GM10248 (cell line): ENCODE results near the gene VAC14.

Source experiments
- CTCF ChIA-PET: fragments of 300-600 bp; sonication (Branson Sonifier 250); formaldehyde crosslinking; extraction: SDS; loops from one replicate; lab custom pipeline; 2021; ENCODE audit warnings: antibody characterized with exemption; lab: Yijun Ruan, JAX
- POLR2A ChIA-PET: fragments of 350-650 bp; sonication (Branson Sonifier 250); formaldehyde crosslinking; extraction: SDS; loops from one replicate; lab custom pipeline; 2020; ENCODE audit warnings: antibody characterized with exemption; lab: Yijun Ruan, JAX
- DNase-seq: peaks from one replicate; pipeline ENCODE4 v3.0.0; 2012; ENCODE audit errors: extremely low spot score
- TF ChIP-seq, protein P1 (sequence below): IDR thresholded peaks from 2 replicates; pipeline ENCODE4 v1.5.1; 2012; ENCODE audit warnings: mild to moderate bottlenecking, low read depth; ENCODE audit errors: extremely low read depth, missing control alignments, control extremely low read depth

The VAC14 gene

DNA sequence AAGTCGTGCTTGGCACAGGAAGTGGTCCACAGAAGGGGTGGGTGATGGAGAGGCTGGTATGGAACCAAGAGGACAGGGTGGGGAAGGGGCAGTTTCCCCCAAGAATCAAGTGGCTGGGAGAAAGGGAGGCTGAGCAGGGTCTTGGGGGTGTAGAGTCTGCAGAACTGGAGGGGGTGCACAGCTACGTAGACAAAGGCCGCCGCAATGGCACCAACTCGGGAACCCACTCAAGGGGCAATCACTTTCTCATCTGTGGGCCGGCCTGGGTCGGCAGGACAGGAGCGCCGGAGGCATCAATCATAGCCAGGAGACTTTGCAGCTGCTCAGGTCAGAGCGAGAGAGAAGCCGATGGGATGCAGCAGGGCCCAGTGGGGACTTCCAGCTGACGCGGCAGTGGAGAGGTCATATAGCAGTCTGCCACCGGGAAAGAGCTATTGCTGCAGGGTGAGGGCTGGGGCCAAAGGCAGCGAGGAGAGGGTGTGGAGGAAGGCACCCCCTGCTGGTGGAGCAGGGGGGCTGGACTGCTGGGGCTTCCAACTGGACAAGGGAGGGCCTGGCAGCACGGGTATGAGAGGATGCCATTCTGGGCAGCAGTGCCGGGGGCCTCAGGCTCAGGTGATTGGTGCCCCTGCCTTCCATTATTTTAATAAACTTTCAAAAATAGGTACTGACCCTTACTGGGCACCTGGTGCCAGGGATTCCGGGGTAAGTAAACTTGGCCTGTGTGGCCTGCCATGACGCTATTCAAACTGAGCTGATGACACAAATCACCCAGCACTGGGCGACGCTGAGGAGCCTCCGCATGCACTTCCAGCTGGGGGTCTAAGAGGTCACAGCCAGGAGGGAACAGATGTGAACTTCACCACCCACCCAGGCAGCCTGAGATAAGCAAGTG is 62.6 kb downstream of the VAC14 start:
- peak; percentile 48 for DNase-seq
- POLR2A ChIA-PET = interaction anchor here (0.7 to 1.0 kb wide), 2 partner anchors 28 to 38 kb away, joined by 3 to 7 read pairs; no protein-coding TSS in a partner anchor
- CTCF ChIA-PET = interaction anchor here (1.3 to 2.2 kb wide), 8 partner anchors 10 to 248 kb away, joined by 3 to 7 read pairs (median 4); no protein-coding TSS in a partner anchor
- TF ChIP-seq, protein P1, sequence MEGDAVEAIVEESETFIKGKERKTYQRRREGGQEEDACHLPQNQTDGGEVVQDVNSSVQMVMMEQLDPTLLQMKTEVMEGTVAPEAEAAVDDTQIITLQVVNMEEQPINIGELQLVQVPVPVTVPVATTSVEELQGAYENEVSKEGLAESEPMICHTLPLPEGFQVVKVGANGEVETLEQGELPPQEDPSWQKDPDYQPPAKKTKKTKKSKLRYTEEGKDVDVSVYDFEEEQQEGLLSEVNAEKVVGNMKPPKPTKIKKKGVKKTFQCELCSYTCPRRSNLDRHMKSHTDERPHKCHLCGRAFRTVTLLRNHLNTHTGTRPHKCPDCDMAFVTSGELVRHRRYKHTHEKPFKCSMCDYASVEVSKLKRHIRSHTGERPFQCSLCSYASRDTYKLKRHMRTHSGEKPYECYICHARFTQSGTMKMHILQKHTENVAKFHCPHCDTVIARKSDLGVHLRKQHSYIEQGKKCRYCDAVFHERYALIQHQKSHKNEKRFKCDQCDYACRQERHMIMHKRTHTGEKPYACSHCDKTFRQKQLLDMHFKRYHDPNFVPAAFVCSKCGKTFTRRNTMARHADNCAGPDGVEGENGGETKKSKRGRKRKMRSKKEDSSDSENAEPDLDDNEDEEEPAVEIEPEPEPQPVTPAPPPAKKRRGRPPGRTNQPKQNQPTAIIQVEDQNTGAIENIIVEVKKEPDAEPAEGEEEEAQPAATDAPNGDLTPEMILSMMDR = peak; percentile 19

DNA sequence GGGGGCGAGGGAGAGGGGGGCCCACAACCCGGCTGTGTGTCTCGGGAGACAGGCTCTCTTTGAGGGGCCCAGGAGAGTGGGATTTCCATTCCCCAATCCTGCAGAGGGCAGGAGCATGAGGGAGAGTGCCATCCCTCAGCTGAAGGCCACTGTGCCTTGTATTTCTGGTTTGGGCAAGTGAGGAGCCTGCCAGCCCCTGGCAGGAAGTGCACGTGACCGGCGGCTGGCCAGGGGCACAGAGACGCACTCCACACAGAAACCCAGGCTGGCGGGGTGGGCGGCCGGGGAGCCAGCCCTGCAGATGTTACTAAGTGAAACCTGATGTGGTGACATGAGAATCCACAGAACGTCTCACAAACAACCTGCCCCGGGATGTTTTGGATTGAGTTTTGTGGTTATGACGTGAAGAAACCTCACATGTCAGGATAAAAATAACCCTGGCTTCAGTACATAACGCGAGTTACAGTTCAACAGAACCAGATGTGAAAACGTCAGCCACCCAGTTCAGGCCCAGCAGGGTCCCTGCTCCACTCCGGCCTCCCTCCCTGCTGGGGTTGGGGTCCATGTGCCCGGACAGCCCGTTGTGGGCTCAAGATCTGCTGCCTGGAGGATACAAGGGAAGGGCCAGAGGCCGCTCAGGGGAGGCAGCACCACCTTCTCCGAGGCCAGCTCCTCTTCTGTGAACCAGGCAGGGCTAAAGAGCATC is 63.4 kb downstream of the VAC14 start:
- TF ChIP-seq, protein P1 = no peak
- ChIA-PET CTCF (interaction anchor here (1.3 to 2.8 kb wide), 9 partner anchors 9 to 248 kb away, joined by 3 to 15 read pairs (median 5); no protein-coding TSS in a partner anchor), POLR2A (interaction anchor here (1.0 kb wide), 1 partner anchor 38 kb away, joined by 3 read pairs; no protein-coding TSS in a partner anchor)
- DNase-seq = peak; percentile 87

DNA sequence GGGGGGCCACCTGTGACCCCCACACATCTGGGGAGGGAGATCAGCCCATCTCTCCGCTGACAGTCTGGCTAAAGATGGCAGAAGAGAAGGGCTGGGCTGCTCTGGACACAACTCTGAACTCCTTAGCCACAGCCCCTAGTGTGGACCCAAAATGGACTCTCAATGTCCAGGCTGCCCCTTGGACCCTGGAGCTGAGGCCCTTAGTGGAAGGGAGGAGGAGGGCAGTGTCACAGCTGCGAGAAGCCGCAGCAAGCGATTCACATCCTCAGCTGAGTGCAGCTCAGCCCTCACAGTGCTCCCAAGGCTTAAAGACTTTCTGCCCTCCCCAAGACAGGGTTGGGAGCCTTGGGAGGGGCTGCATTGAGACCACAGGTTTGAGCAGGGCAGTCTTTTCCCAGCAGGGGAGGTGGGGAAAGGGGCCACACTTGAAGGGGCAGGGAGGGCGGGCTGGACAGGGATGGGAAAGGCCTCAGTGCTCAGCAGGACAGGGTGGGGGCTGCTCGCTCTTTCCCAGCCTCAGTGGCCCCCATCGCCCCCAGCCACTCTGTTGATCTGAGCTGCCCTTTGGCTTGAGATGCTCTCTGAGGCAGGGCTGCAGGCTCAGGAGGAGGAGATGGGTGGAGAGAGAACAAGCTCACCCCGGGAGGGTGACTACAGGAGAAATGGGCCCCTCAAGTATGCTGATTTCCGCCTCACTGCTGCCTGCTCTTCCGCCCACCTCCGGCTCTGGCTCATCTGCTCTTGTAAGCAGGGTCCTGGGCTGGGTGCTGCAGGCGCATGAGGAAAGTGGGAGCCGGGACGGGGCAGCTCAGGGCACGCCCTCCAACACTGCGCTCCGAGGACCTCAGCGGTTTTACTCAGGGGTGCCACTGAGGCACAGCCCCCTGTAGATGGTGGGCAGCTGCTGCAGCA is 64.2 kb downstream of the VAC14 start:
- CTCF ChIA-PET = interaction anchor here (2.8 kb wide), 1 partner anchor 34 kb away, joined by 15 read pairs; no protein-coding TSS in a partner anchor
- POLR2A ChIA-PET = no interaction called here
- TF ChIP-seq, protein P1 = no peak
- no peak for DNase-seq

DNA sequence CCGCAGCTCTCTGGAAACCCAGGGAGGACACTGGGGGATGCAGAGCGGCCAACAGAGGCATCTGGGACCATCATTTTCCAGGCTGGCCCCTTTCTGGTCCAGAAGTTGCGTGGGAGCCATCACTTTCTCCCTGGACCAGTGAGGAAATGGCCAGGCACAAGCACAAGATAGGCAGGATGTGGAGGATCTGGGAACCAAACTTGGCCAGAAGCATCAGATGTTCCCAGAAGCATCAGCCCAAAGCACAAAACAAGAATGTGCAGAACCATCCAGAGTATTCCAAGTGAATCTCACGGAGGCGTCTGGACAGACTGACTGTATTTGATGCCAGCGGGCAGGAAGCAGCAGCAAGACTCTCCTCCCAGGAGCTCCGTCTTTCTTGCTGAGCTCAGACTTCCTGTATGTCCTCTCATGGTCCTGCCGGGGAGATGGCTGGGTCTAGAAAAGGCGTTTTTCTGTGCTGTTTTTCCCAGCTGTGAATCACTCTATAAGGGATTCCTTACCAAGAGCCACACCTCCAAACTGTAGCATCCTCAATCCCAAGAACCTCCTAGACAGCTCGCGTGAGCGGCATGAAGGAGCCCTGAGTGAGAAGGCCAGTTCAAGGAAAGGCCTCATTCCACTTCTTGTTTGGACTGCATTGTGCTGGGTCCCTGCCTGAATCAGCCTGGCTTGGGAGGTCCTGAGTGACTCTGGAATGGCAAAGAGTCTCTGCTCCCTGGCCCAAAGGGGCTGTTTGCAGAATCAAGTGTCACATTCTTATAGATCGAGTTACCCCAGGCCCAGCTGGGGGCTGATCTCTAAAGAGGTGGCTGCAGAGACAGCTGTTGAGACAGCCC is 65.6 kb downstream of the VAC14 start:
- DNase-seq = no peak
- ChIA-PET POLR2A (no interaction called here), CTCF (interaction anchor here (1.7 to 2.8 kb wide), 2 partner anchors 24 to 35 kb away, joined by 3 to 15 read pairs; no protein-coding TSS in a partner anchor)
- TF ChIP-seq, protein P1 = no peak

DNA sequence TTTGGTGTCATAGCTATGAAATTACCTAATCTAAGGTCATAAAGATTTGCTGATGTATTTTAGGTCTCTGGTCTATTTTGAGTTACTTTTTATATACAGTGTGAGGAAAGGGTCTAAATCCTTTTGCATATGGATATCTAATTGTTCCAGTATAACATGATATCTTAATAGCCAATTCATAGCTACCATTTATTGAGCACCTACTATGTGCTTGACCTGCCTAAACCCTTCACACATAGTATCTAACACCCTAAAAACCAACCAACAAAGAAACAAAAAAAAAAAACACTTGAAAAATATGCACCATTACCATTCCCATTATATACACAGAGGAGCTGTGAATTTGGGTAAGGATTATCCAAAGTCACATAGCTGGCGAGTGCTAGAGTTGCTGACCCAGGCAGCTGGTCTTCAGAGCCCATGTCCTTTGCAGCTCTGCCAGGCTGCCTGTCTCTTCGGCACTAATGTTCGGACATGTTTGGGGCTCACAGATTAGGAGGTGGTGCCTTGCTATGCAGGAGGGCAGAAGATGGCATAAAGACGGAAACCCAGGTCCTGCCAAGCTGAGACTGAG is 66.3 kb downstream of the VAC14 start:
- TF ChIP-seq, protein P1 = no peak
- DNase-seq = no peak
- POLR2A ChIA-PET = no interaction called here
- CTCF ChIA-PET = interaction anchor here (1.0 to 2.8 kb wide), 4 partner anchors 16 to 81 kb away, joined by 3 to 15 read pairs (median 3); no protein-coding TSS in a partner anchor
